CD14-positive monocyte (primary cell): Measurements from ENCODE around the gene PRKD3. TPM values are rescaled to one million over a fixed set of nuclear protein-coding genes. Genes with fewer than 3 reads are reported as not detected.

Experiments used
- DNase-seq, 3 donors: peaks; one replicate each; pipeline ENCODE4 v3.0.0-alpha.2; 2011 to 2022
- H2AFZ ChIP-seq: 2 replicates; pipeline ENCODE4 v1.6.0; 2012; ENCODE audit warnings: mild to moderate bottlenecking, low read depth, low read length, inconsistent platforms; ENCODE audit not compliant: insufficient read depth, poor library complexity, severe bottlenecking
- H3K27ac ChIP-seq, 2 donors: 1 replicate in 1 of 2; 2 replicates in 1 of 2; pipeline ENCODE4 v1.5.1; 2012 to 2013; ENCODE audit warnings: low read length in 2 of 2, control low read depth in 1 of 2, inconsistent platforms in 1 of 2, low read depth in 1 of 2, mild to moderate bottlenecking in 1 of 2
- H3K27me3 ChIP-seq, 2 donors: one replicate each; pipeline versions ENCODE4 v1.6.0 to v1.6.1; 2011 to 2013; ENCODE audit warnings: low read length in 2 of 2; ENCODE audit not compliant: control insufficient read depth in 2 of 2, insufficient read depth in 2 of 2
- H3K36me3 ChIP-seq, 2 donors: replicated peaks in 1 of 2; 1 replicate in 1 of 2; 2 replicates in 1 of 2; pipeline versions ENCODE4 v1.5.1 to v1.6.1; 2012 to 2013; ENCODE audit warnings: low read length in 2 of 2, control low read depth in 1 of 2, inconsistent platforms in 1 of 2, mild to moderate bottlenecking in 1 of 2; ENCODE audit not compliant: insufficient read depth in 2 of 2, control insufficient read depth in 1 of 2
- H3K4me1 ChIP-seq, 2 donors: 1 replicate in 1 of 2; 2 replicates in 1 of 2; pipeline versions ENCODE4 v1.5.1 to v1.6.1; 2012 to 2013; ENCODE audit warnings: low read length in 2 of 2, control low read depth in 1 of 2, inconsistent platforms in 1 of 2, mild to moderate bottlenecking in 1 of 2, moderate library complexity in 1 of 2; ENCODE audit not compliant: insufficient read depth in 2 of 2, control insufficient read depth in 1 of 2
- H3K4me2 ChIP-seq: replicated peaks from 2 replicates; pipeline ENCODE3; 2012; ENCODE audit warnings: low read length, moderate library complexity, mild to moderate bottlenecking; ENCODE audit not compliant: poor library complexity, severe bottlenecking; ENCODE audit errors: extremely low read depth
- H3K4me3 ChIP-seq, 3 experiments: fragments of 200-600 bp in 1 of 3; sonication (generic) in 1 of 3; replicated peaks in 1 of 3; 1 replicate in 2 of 3; 2 replicates in 1 of 3; pipeline ENCODE4 v1.5.1; 2011 to 2013; ENCODE audit warnings: low read length in 3 of 3, mild to moderate bottlenecking in 3 of 3, control low read depth in 2 of 3, low read depth in 2 of 3, inconsistent platforms in 1 of 3, moderate library complexity in 1 of 3
- H3K79me2 ChIP-seq: 2 replicates; pipeline ENCODE4 v1.6.0; 2012; ENCODE audit warnings: mild to moderate bottlenecking, control low read depth, inconsistent platforms, low read length, moderate library complexity; ENCODE audit not compliant: insufficient read depth
- H3K9ac ChIP-seq: 2 replicates; pipeline ENCODE4 v1.6.0; 2017; ENCODE audit warnings: low read length, mild to moderate bottlenecking; ENCODE audit not compliant: insufficient read depth, poor library complexity, severe bottlenecking
- H3K9me3 ChIP-seq, 2 donors: replicated peaks in 1 of 2; 1 replicate in 1 of 2; 2 replicates in 1 of 2; pipeline versions ENCODE4 v1.5.1 to v1.6.1; 2012 to 2013; ENCODE audit warnings: low read length in 2 of 2, control low read depth in 1 of 2; ENCODE audit not compliant: control insufficient read depth in 1 of 2, insufficient read depth in 1 of 2
- H4K20me1 ChIP-seq: 2 replicates; pipeline ENCODE4 v1.6.0; 2012; ENCODE audit warnings: mild to moderate bottlenecking, low read length, control low read depth, moderate library complexity; ENCODE audit not compliant: insufficient read depth
- H3K27ac Mint-ChIP-seq, 7 donors: one replicate each; pipeline ENCODE4 v1.8.0; 2020; ENCODE audit warnings: mild to moderate bottlenecking in 7 of 7, mixed read lengths in 7 of 7, moderate library complexity in 6 of 7, inconsistent platforms in 2 of 7
- H3K27me3 Mint-ChIP-seq, 3 donors: one replicate each; pipeline ENCODE4 v1.8.0; 2021 to 2022; ENCODE audit warnings: low read depth in 3 of 3, mild to moderate bottlenecking in 3 of 3, mixed read lengths in 3 of 3, moderate library complexity in 3 of 3, inconsistent platforms in 1 of 3
- H3K36me3 Mint-ChIP-seq, 2 donors: one replicate each; pipeline ENCODE4 v1.8.0; 2020; ENCODE audit warnings: mixed read lengths in 2 of 2, inconsistent platforms in 1 of 2, mild to moderate bottlenecking in 1 of 2
- H3K4me1 Mint-ChIP-seq: one replicate; pipeline ENCODE4 v1.8.0; 2020; ENCODE audit warnings: mild to moderate bottlenecking, mixed read lengths
- H3K4me3 Mint-ChIP-seq, 2 donors: one replicate each; pipeline ENCODE4 v1.8.0; 2020; ENCODE audit warnings: mild to moderate bottlenecking in 2 of 2, mixed read lengths in 2 of 2, moderate library complexity in 1 of 2
- H3K9me3 Mint-ChIP-seq, 7 donors: one replicate each; pipeline ENCODE4 v1.8.0; 2020 to 2022; ENCODE audit warnings: mixed read lengths in 7 of 7, mild to moderate bottlenecking in 6 of 7, moderate library complexity in 6 of 7, inconsistent platforms in 2 of 7
- CTCF ChIP-seq: fragments of 200-600 bp; IDR thresholded peaks from one replicate; pipeline ENCODE4 v1.8.0; 2022; ENCODE audit warnings: antibody characterized with exemption, mild to moderate bottlenecking
- WGBS: methylation state at CpG from one replicate; pipeline ENCODE4 v1.1.5; 2013; ENCODE audit warnings: missing lambda C conversion rate; ENCODE audit not compliant: insufficient coverage; 5-methylcytosine and 5-hydroxymethylcytosine counted together
- intact Hi-C, 2 donors: fragments of 100-400 bp; cut with micrococcal nuclease; formaldehyde crosslinking; loops; one replicate each; pipeline versions ENCODE4 v1.15.0 to v1.15.1; 2023
- polyA plus RNA-seq, 3 donors: library from polyadenylated mRNA; depleted of rRNA in 1 of 3; unstranded in 2 of 3; stranded (reverse) in 1 of 3; fragments of 300-500 nt in 2 of 3; fragments of >200 nt in 1 of 3; fragmentation: Illumina TruSeq in 2 of 3; gene quantifications; 1 replicate in 2 of 3; 2 replicates in 1 of 3; pipeline ENCODE4 v1.2.3, GENCODE V29; 2012 to 2021

Gene PRKD3
- polyA plus RNA-seq, 3 donors = 14.2 to 17.5 (median 16.9) TPM

- Histone ChIP-seq H3K4me3 (peak overlapping the region in 1 of 3 experiments; percentile 39), H3K9me3 (no peaks in the 10 kb centered on the region), H3K27ac (no peak overlapping the region), H4K20me1 (peaks cover under 1% of the 10 kb centered on the region), H3K4me1 (peaks cover 28 to 51% of the 10 kb centered on the region in 2 donors), H3K79me2 (peaks cover 30% of the 10 kb centered on the region), H3K4me2 (peak overlapping the region; percentile 78), H3K27me3 (no peaks in the 10 kb centered on the region), H3K9ac (no peak overlapping the region), H2AFZ (peak overlapping the region; percentile 18), H3K36me3 (no peaks in the 10 kb centered on the region)
- peaks cover 0 to 1% (median 0%) of the 10 kb centered on the region in 7 donors for H3K9me3 Mint-ChIP-seq
- intact Hi-C loops = no loop called here
- no peak for TF ChIP-seq CTCF
- WGBS = no CpG with 5 or more reads among the region's 2 CpGs
- peaks cover 0 to 2% (median 0%) of the 10 kb centered on the region in 3 donors for H3K27me3 Mint-ChIP-seq
- peak overlapping the region; percentile 32 to 73 for H3K4me3 Mint-ChIP-seq
- DNase-seq = peak in 1 of 3 donors; percentile 23
- peak overlapping the region in 6 of 7 donors; percentile 14 to 51 (median 36) for H3K27ac Mint-ChIP-seq
- H3K36me3 Mint-ChIP-seq = no peaks in the 10 kb centered on the region
- peaks cover 41% of the 10 kb centered on the region for H3K4me1 Mint-ChIP-seq
Observed at GRCh38 chr2:37326285-37326684, 1.7 kb upstream of the PRKD3 start.

DNA sequence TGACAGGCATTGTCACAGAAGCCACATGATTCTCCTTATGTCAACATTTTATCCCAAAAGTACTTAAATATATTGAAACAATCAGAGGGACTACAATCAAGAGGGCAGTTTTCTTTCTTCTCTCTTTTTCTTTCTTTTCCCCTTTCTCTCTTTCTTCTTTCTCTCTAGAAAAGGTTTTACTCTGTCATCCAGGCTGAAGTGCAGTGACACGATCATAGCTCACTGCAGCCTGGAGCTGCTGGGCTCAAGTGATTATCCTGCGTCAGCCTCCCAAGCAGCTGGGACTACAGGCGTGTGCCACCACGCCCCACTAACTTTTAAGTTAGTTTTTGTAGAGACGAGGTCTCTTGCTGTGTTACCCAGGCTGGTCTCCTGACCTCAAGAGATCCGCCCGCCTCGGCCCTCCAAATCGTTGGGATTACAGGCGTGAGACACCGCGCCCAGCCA lies 1.0 kb upstream of the PRKD3 start:
- Histone ChIP-seq H3K4me3 (peak overlapping the region; percentile 91 to 97 (median 96)), H3K36me3 (no peaks in the 10 kb centered on the region), H3K4me1 (peaks cover 31 to 50% of the 10 kb centered on the region in 2 donors), H3K79me2 (peaks cover 36% of the 10 kb centered on the region), H3K27ac (peak overlapping the region in 1 of 2 donors; percentile 82), H4K20me1 (peaks cover 7% of the 10 kb centered on the region), H3K27me3 (no peaks in the 10 kb centered on the region), H3K4me2 (peak overlapping the region; percentile 78), H3K9ac (peak overlapping the region; percentile 83), H3K9me3 (no peaks in the 10 kb centered on the region), H2AFZ (peak overlapping the region; percentile 90)
- 60% methylated on average over 1 of the region's 12 CpGs for WGBS
- DNase-seq = no peak
- peaks cover 0 to 1% (median 0%) of the 10 kb centered on the region in 7 donors for H3K9me3 Mint-ChIP-seq
- H3K36me3 Mint-ChIP-seq = no peaks in the 10 kb centered on the region
- peaks cover 43% of the 10 kb centered on the region for H3K4me1 Mint-ChIP-seq
- peaks cover 0 to 2% (median 0%) of the 10 kb centered on the region in 3 donors for H3K27me3 Mint-ChIP-seq
- intact Hi-C loops = no loop called here
- H3K4me3 Mint-ChIP-seq = peak overlapping the region; percentile 89 to 93
- no peak for TF ChIP-seq CTCF
- peak overlapping the region in 6 of 7 donors; percentile 35 to 88 (median 74) for H3K27ac Mint-ChIP-seq
